HepG2 (cell line): ENCODE measurements around the gene STK11. TPM values are rescaled to one million over a fixed set of nuclear protein-coding genes. Genes with fewer than 3 reads are reported as not detected.
A peak's percentile ranks its signal among the peaks of the same experiment; 100 is the strongest.

Experiments
- ATAC-seq: fragments of 200-7000 bp; cut with Tn5 transposase; 3 replicates; pipeline ENCODE4 v1.9.1; 2020; ENCODE audit warnings: mild to moderate bottlenecking, moderate library complexity
- BruUV-seq: library from RNA; stranded (reverse); fragments of 400-500 nt; replicated peaks from 2 replicates; lab custom pipeline; 2021; lab: Mats Ljungman, UMichigan
- CTCF ChIA-PET: fragments of 300-600 bp; formaldehyde crosslinking; extraction: SDS; loops from one replicate; lab custom pipeline; 2021; ENCODE audit warnings: low total read pairs, inconsistent platforms, low intra/inter-chr PET ratio; lab: Yijun Ruan, JAX
- POLR2A ChIA-PET: fragments of 350-600 bp; sonication (Branson Sonifier 250); formaldehyde crosslinking; loops from one replicate; lab custom pipeline; 2020; ENCODE audit warnings: antibody characterized with exemption, inconsistent platforms; lab: Yijun Ruan, JAX
- DNase-seq: peaks from one replicate; pipeline ENCODE4 v3.0.0-alpha.2; 2015; ENCODE audit warnings: low spot score
- FAIRE-seq: peaks from 3 replicates; lab custom pipeline; 2011; peaks lifted over from hg19 to GRCh38; lab: Jason Lieb, UNC
- H2AFZ ChIP-seq: one replicate; pipeline ENCODE4 v1.6.1; 2011; ENCODE audit warnings: low read length, inconsistent platforms
- H3K27ac ChIP-seq: fragments of 300-600 bp; 3 replicates; pipeline ENCODE4 v1.8.0; 2011; ENCODE audit warnings: mixed run types, mild to moderate bottlenecking, mixed read lengths, low read length, inconsistent platforms; ENCODE audit not compliant: insufficient read depth; ENCODE audit errors: extremely low read length
- H3K27me3 ChIP-seq, 2 experiments: fragments of 200-600 bp in 1 of 2; 2 replicates in 1 of 2; 3 replicates in 1 of 2; pipeline versions ENCODE4 v1.6.0 to v1.8.0; 2011; ENCODE audit warnings: low read length in 2 of 2, mild to moderate bottlenecking in 2 of 2, moderate library complexity in 2 of 2, inconsistent platforms in 1 of 2; ENCODE audit not compliant: insufficient read depth in 2 of 2, control insufficient read depth in 1 of 2
- H3K36me3 ChIP-seq, 2 experiments: fragments of 200-600 bp in 1 of 2; replicated peaks in 1 of 2; 2 replicates in 1 of 2; 3 replicates in 1 of 2; pipeline versions ENCODE4 v1.5.1 to v1.8.0; 2011; ENCODE audit warnings: low read length in 2 of 2, inconsistent platforms in 1 of 2; ENCODE audit not compliant: insufficient read depth in 2 of 2, control insufficient read depth in 1 of 2
- H3K4me1 ChIP-seq: 2 replicates; pipeline ENCODE4 v1.5.1; 2012; ENCODE audit warnings: low read length, inconsistent platforms; ENCODE audit not compliant: insufficient read depth
- H3K4me2 ChIP-seq: 2 replicates; pipeline ENCODE4 v1.6.0; 2011; ENCODE audit warnings: low read depth, low read length, inconsistent platforms
- H3K4me3 ChIP-seq, 3 experiments: fragments of 200-600 bp in 1 of 3; sonication (generic), shearing (Covaris generic) in 1 of 3; replicated peaks in 1 of 3; 2 replicates each; pipeline ENCODE4 v1.5.1; 2011 to 2016; ENCODE audit warnings: low read length in 3 of 3, inconsistent platforms in 2 of 3, low read depth in 2 of 3, mild to moderate bottlenecking in 2 of 3, control low read depth in 1 of 3, mixed read lengths in 1 of 3; ENCODE audit not compliant: insufficient read depth in 1 of 3
- H3K79me2 ChIP-seq: one replicate; pipeline ENCODE4 v1.6.1; 2011; ENCODE audit warnings: low read length, inconsistent platforms; ENCODE audit not compliant: insufficient read depth
- H3K9ac ChIP-seq: 2 replicates; pipeline ENCODE4 v1.6.0; 2011; ENCODE audit warnings: mild to moderate bottlenecking, low read depth, low read length, inconsistent platforms; ENCODE audit not compliant: insufficient read depth
- H3K9me3 ChIP-seq: 2 replicates; pipeline ENCODE4 v1.5.1; 2012; ENCODE audit warnings: mild to moderate bottlenecking, low read length
- H4K20me1 ChIP-seq: 2 replicates; pipeline ENCODE4 v1.6.0; 2011; ENCODE audit warnings: inconsistent platforms, mild to moderate bottlenecking, low read length, moderate library complexity; ENCODE audit not compliant: insufficient read depth
- ELK4 ChIP-seq: sonication (generic); formaldehyde crosslinking; IDR thresholded peaks from 2 replicates; pipeline ENCODE4 v1.9.0; 2021; ENCODE audit warnings: missing genetic modification reagents, borderline replicate concordance
- HOXA5 ChIP-seq: sonication (generic); formaldehyde crosslinking; IDR thresholded peaks from 2 replicates; pipeline ENCODE4 v1.4.0; 2020; ENCODE audit warnings: missing genetic modification reagents
- POLR2AphosphoS2 ChIP-seq: IDR thresholded peaks from 2 replicates; pipeline ENCODE4 v1.6.1; 2011; ENCODE audit warnings: low read depth, low read length, improper control_type of control experiment
- U2AF1 ChIP-seq: fragments of 200-400 bp; formaldehyde crosslinking; optimal IDR thresholded peaks from 2 replicates; pipeline ENCODE3; 2017; ENCODE audit warnings: mild to moderate bottlenecking, low read depth, low read length
- ZNF652 ChIP-seq: IDR thresholded peaks from 2 replicates; pipeline ENCODE4 v1.6.1; 2016; ENCODE audit warnings: low read depth, borderline replicate concordance
- ZSCAN12 ChIP-seq: sonication (generic); formaldehyde crosslinking; IDR thresholded peaks from 2 replicates; pipeline ENCODE4 v1.9.0; 2021; ENCODE audit warnings: mild to moderate bottlenecking, missing genetic modification reagents
- WGBS: methylation state at CpG from one replicate; pipeline ENCODE4 v1.1.6; 2017; ENCODE audit warnings: low lambda C conversion rate; 5-methylcytosine and 5-hydroxymethylcytosine counted together
- in situ Hi-C: cut with HindIII; loops from 2 replicates; pipeline ENCODE4 v1.10.0; 2017; ENCODE audit warnings: low pct_unique_long_range_greater_than_20kb; ENCODE audit not compliant: extremely low pct_ligation_motif_present
- intact Hi-C: fragments of 100-400 bp; cut with micrococcal nuclease; formaldehyde crosslinking; loops from one replicate; pipeline ENCODE4 v1.10.0; 2022; ENCODE audit not compliant: unreplicated experiment
- polyA plus RNA-seq, 8 experiments: library from polyadenylated mRNA; depleted of rRNA in 3 of 8; stranded (reverse) in 7 of 8; unstranded in 1 of 8; fragments of >200 nt; fragmentation: Illumina TruSeq in 4 of 8; extraction: Trizol in 4 of 8; gene quantifications; 2 replicates each; pipeline versions ENCODE4 v1.2.1 to v1.2.3, GENCODE V29; 2011 to 2016; ENCODE audit warnings: low read depth in 4 of 8, missing spikeins in 1 of 8, mixed read lengths in 1 of 8; ENCODE audit not compliant: insufficient read depth in 1 of 8
- total RNA-seq, 5 experiments: library from RNA; depleted of rRNA; stranded (reverse); fragments of >200 nt; fragmentation: Illumina TruSeq; extraction: Trizol; gene quantifications; 2 replicates each; pipeline ENCODE4 v1.2.3, GENCODE V29; 2016; ENCODE audit warnings: low read depth in 1 of 5

STK11 gene
- total and polyA plus RNA-seq, 2 of the 13 experiments (the other 11 are each of a cell fraction or from before 2014, with no cell fraction given): 27.5 to 43.6 TPM

GRCh38 chr19:1258163-1258492, 52.5 kb downstream of the STK11 start (continued):
- no peak for TF ChIP-seq HOXA5 (CRISPR knock-in tag)
- no peak for TF ChIP-seq ELK4
- TF ChIP-seq ZNF652 (CRISPR knock-in tag): no peak
- peak; percentile 34; the same call in 1 of the 2 replicates for TF ChIP-seq POLR2AphosphoS2

- Histone ChIP-seq H3K27ac (peak overlapping the region; percentile 85), H3K79me2 (peaks cover 18% of the 10 kb centered on the region), H3K27me3 (no peaks in the 10 kb centered on the region), H3K4me1 (peaks cover 88% of the 10 kb centered on the region), H2AFZ (no peak overlapping the region), H3K9ac (peak overlapping the region; percentile 27; the same call in 1 of the 2 replicates), H3K4me3 (peak overlapping the region in 2 of 3 experiments; percentile 21 to 67; a peak in 3 of 6 replicates), H3K4me2 (peak overlapping the region; percentile 79), H3K9me3 (no peaks in the 10 kb centered on the region), H3K36me3 (peaks cover 18 to 38% of the 10 kb centered on the region in 2 experiments), H4K20me1 (peaks cover 50% of the 10 kb centered on the region; the same call in 1 of the 2 replicates)
- intact Hi-C loops: no loop called here
- TF ChIP-seq U2AF1 (peak; percentile 71), ZSCAN12 (CRISPR knock-in tag) (no peak)
- no peak for FAIRE-seq
- ATAC-seq: no peak
- CTCF ChIA-PET: no interaction called here
- no TSS peak for BruUV-seq
- 28% methylated on average over 15 of the region's 15 CpGs for WGBS
- no peak for DNase-seq
- POLR2A ChIA-PET: interaction anchor here (0.7 to 13.7 kb wide), 4 partner anchors 4 to 33 kb away, joined by 3 to 668 read pairs (median 566); partner anchors contain the start of genes ATP5F1D, CIRBP and MIDN
- in situ Hi-C loops: no loop called here
Measured at GRCh38 chr19:1258707-1259205, 53.2 kb downstream of the STK11 start.
